Activated naive CD4-positive, alpha-beta T cell treated with anti-CD3 and anti-CD28 coated beads, Interleukin-2, amount 10 ng/mL, durations not matched to agents 7 days and 5 days (primary cell): ENCODE measurements around the gene CDK12.

Source experiments
- CTCF ChIA-PET: fragments of 350-600 bp; sonication (Branson Sonifier 250); formaldehyde crosslinking; loops from one replicate; lab custom pipeline; 2021; ENCODE audit warnings: antibody characterized with exemption; lab: Charles Lee
- DNase-seq: peaks from one replicate; pipeline ENCODE4 v3.0.0-alpha.2; 2020
- H3K27ac Mint-ChIP-seq: one replicate; pipeline ENCODE4 v1.8.0; 2021; ENCODE audit warnings: mild to moderate bottlenecking, moderate library complexity, mixed read lengths
- H3K27me3 Mint-ChIP-seq: one replicate; pipeline ENCODE4 v1.8.0; 2021; ENCODE audit warnings: mild to moderate bottlenecking, mixed read lengths
- H3K36me3 Mint-ChIP-seq: one replicate; pipeline ENCODE4 v1.8.0; 2021; ENCODE audit warnings: mixed read lengths
- H3K4me1 Mint-ChIP-seq: one replicate; pipeline ENCODE4 v1.8.0; 2021; ENCODE audit warnings: mixed read lengths
- H3K4me3 Mint-ChIP-seq: one replicate; pipeline ENCODE4 v1.8.0; 2021; ENCODE audit warnings: mild to moderate bottlenecking, moderate library complexity, mixed read lengths
- H3K9me3 Mint-ChIP-seq: one replicate; pipeline ENCODE4 v1.8.0; 2021; ENCODE audit warnings: mixed read lengths

Gene CDK12

GRCh38 chr17:39547713-39548478 is 86.6 kb downstream of the CDK12 start:
- DNase-seq, result peak; percentile 85

GRCh38 chr17:39548494-39549225 is 87.4 kb downstream of the CDK12 start:
- Mint-ChIP-seq H3K4me1 (no peaks in the 10 kb centered on the region), H3K27me3 (no peaks in the 10 kb centered on the region), H3K9me3 (no peaks in the 10 kb centered on the region), H3K4me3 (no peak overlapping the region), H3K36me3 (peaks cover 39% of the 10 kb centered on the region), H3K27ac (no peak overlapping the region)
- no peak for DNase-seq
- CTCF ChIA-PET, result interaction anchor here (0.6 to 3.5 kb wide), 15 partner anchors 9 to 82 kb away, joined by 3 to 51 read pairs (median 6); no protein-coding TSS in a partner anchor

More at GRCh38 chr17:39547713-39548478, 86.6 kb downstream of the CDK12 start:
- CTCF ChIA-PET, result interaction anchor here (0.8 to 3.5 kb wide), 21 partner anchors 9 to 128 kb away, joined by 3 to 51 read pairs (median 5); no protein-coding TSS in a partner anchor
- no peaks in the 10 kb centered on the region for H3K9me3 Mint-ChIP-seq
- H3K27me3 Mint-ChIP-seq, result no peaks in the 10 kb centered on the region
- peaks cover 37% of the 10 kb centered on the region for H3K36me3 Mint-ChIP-seq
- H3K4me3 Mint-ChIP-seq, result no peak overlapping the region
- no peaks in the 10 kb centered on the region for H3K4me1 Mint-ChIP-seq
- H3K27ac Mint-ChIP-seq, result peak overlapping the region; percentile 59

DNA sequence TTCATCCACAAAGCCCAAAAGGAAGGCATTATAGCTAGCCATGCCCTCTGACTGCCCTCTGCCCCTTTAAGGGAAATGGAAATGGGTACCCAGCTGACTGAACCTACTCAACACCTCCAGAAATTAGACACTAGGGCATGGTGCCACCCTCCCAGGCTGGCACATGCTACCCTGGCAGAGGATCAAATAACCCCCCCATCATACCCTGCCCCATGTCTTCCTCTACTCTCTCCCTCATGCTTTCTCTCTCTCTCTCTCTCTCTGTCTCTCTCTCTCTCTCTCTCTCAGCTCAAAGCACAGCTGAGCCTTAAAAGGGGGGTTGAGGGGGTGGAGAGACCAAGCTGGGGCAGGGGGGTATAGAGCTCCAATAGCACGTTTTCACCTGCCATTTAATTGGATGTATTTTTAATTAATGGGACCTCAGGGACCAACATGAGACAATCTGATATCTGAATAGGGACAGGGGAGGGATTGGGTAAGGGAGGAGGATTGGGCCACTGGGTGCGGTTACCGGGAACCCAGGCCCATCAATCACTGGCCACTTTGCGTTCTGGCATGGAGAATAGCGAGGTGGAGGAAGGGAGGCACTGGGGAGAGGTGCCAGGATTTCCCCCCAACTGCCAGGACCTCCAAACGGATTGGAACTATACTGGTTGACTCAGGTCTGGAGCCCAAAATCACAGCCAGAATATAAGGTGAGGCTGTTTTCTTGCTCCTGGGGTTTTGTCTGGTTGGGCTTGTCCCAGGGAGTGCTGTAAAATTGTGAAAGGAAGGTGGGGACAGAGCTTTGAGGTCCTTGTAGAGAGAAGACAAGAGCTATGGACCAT is 88.7 kb downstream of the CDK12 start:
- CTCF ChIA-PET, result interaction anchor here (0.7 to 3.5 kb wide), 3 partner anchors 14 to 72 kb away, joined by 3 to 51 read pairs (median 4); no protein-coding TSS in a partner anchor
- Mint-ChIP-seq H3K9me3 (no peaks in the 10 kb centered on the region), H3K4me1 (no peaks in the 10 kb centered on the region), H3K27me3 (no peaks in the 10 kb centered on the region), H3K27ac (no peak overlapping the region), H3K4me3 (no peak overlapping the region), H3K36me3 (peaks cover 40% of the 10 kb centered on the region)
- no peak for DNase-seq

DNA sequence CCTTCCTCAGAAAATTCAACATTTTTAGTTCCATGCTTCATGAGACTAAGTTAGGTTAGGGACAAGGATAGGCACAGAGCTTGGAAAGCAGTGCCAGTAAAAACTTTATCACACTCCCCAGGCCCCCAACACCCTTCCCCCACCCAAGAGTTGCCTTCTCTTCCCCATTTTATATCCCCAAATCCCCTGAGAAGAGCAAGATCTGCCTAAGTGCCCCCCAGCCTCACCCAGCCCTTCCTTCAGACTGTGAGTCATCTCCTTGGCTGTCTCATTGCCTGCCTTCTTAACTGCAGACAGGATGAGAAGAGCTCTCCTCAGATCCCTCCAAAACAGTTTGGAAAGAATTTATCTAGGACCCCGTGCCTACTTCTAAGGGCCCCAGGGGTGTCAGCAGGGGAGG is 90.6 kb downstream of the CDK12 start:
- CTCF ChIA-PET, result interaction anchor here (1.0 to 1.8 kb wide), 4 partner anchors 10 to 316 kb away, joined by 3 to 6 read pairs (median 4); no protein-coding TSS in a partner anchor
- H3K4me3 Mint-ChIP-seq, result no peak overlapping the region
- H3K36me3 Mint-ChIP-seq, result peaks cover 42% of the 10 kb centered on the region
- no peak for DNase-seq
- no peaks in the 10 kb centered on the region for H3K9me3 Mint-ChIP-seq
- H3K27me3 Mint-ChIP-seq, result no peaks in the 10 kb centered on the region
- peak overlapping the region; percentile 30 for H3K27ac Mint-ChIP-seq
- no peaks in the 10 kb centered on the region for H3K4me1 Mint-ChIP-seq

DNA sequence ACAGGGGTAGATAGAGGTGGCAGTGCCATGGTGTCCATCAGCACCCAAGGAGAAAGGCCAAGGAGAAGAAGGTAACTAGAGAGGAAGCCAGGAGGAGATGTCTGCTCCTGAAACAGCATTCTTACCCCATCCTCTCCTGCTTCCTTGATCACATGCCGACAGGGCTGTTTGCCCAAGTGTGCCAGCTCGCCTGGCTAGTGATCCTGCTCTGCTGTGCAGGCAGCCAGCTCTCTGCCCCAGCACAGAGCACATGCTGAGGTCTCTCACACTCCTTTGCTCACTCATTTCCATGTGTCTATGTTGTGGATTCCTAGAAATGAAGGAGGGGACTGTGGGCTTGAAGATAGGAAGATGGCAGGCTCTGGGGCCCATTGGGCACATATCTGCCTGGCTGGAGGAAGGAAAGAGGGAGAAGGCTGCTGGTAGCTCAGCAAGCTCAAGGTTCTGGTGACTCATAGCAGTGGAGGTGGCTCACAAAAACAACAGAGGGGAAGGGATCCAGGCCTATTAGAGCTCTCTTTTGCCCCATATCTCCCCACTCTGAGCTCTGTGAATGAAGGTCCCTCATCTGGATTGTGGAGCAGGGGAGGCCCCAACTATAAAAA is 92.2 kb downstream of the CDK12 start:
- H3K9me3 Mint-ChIP-seq, result no peaks in the 10 kb centered on the region
- no peak for DNase-seq
- CTCF ChIA-PET, result interaction anchor here (1.5 to 1.8 kb wide), 2 partner anchors 23 to 100 kb away, joined by 4 to 5 read pairs; no protein-coding TSS in a partner anchor
- peaks cover 41% of the 10 kb centered on the region for H3K36me3 Mint-ChIP-seq
- no peaks in the 10 kb centered on the region for H3K27me3 Mint-ChIP-seq
- no peak overlapping the region for H3K27ac Mint-ChIP-seq
- H3K4me3 Mint-ChIP-seq, result no peak overlapping the region
- H3K4me1 Mint-ChIP-seq, result no peaks in the 10 kb centered on the region

- DNase-seq, result no peak
- Mint-ChIP-seq H3K4me1 (no peaks in the 10 kb centered on the region), H3K4me3 (no peak overlapping the region), H3K9me3 (no peaks in the 10 kb centered on the region), H3K27me3 (no peaks in the 10 kb centered on the region), H3K36me3 (peaks cover 30% of the 10 kb centered on the region), H3K27ac (no peak overlapping the region)
- CTCF ChIA-PET, result interaction anchor here (0.9 kb wide), 1 partner anchor 68 kb away, joined by 4 read pairs; no protein-coding TSS in a partner anchor
These were observed 94.1 kb downstream of the CDK12 start for GRCh38 chr17:39555368-39555767.

DNA sequence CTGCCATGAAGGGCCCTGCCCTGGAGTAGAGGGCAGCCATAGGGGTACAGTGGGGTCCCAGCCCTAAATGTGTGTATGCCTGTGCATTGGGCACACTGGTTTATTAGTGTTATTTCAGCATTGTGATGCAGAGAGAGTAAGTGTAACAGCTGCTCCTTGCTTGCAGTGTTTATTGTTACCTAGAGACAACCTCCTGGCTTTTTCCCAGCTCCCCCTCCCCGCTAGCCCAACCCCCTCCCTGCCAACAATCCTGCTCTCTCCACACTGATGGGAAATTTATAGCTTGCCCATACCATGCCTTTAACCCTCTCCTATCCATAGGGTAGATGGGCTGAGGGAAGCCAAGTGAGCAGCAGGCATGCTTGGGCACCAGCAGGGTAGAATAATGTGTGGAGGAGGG is 95.1 kb downstream of the CDK12 start:
- Mint-ChIP-seq H3K36me3 (peaks cover 23% of the 10 kb centered on the region), H3K4me1 (no peaks in the 10 kb centered on the region), H3K9me3 (no peaks in the 10 kb centered on the region), H3K27ac (no peak overlapping the region), H3K4me3 (no peak overlapping the region), H3K27me3 (no peaks in the 10 kb centered on the region)
- CTCF ChIA-PET, result interaction anchor here (0.9 to 1.7 kb wide), 2 partner anchors 11 to 66 kb away, joined by 3 to 4 read pairs; no protein-coding TSS in a partner anchor
- DNase-seq, result no peak

GRCh38 chr17:39562395-39562794 is 101.1 kb downstream of the CDK12 start:
- CTCF ChIA-PET, result interaction anchor here (1.4 kb wide), 1 partner anchor 11 kb away, joined by 3 read pairs; no protein-coding TSS in a partner anchor
- Mint-ChIP-seq H3K27me3 (no peaks in the 10 kb centered on the region), H3K9me3 (no peaks in the 10 kb centered on the region), H3K36me3 (peaks cover 15% of the 10 kb centered on the region), H3K4me3 (no peak overlapping the region), H3K4me1 (no peaks in the 10 kb centered on the region), H3K27ac (no peak overlapping the region)
- no peak for DNase-seq

DNA sequence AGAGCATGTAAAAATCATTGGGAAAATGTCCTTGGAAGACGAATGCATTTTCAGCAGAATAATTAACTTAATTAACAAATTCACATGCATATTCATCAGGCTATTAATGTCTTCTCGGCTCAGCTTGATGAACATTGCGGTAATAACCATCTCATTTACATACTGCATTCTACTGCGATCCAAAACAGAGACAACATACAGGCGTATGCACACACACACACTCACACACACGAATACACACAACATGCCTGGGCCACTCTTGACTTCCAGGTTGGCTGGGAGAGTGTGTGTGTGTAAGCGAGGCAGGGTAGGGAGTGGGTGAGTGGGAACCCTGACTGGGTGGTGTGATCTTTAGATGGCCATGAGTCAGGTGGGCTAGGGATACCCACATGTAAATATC is 101.7 kb downstream of the CDK12 start:
- Mint-ChIP-seq H3K36me3 (peaks cover 10% of the 10 kb centered on the region), H3K4me3 (no peak overlapping the region), H3K27me3 (no peaks in the 10 kb centered on the region), H3K4me1 (no peaks in the 10 kb centered on the region), H3K27ac (no peak overlapping the region), H3K9me3 (no peaks in the 10 kb centered on the region)
- DNase-seq, result no peak
- CTCF ChIA-PET, result interaction anchor here (0.8 kb wide), 1 partner anchor 15 kb away, joined by 4 read pairs; no protein-coding TSS in a partner anchor

DNA sequence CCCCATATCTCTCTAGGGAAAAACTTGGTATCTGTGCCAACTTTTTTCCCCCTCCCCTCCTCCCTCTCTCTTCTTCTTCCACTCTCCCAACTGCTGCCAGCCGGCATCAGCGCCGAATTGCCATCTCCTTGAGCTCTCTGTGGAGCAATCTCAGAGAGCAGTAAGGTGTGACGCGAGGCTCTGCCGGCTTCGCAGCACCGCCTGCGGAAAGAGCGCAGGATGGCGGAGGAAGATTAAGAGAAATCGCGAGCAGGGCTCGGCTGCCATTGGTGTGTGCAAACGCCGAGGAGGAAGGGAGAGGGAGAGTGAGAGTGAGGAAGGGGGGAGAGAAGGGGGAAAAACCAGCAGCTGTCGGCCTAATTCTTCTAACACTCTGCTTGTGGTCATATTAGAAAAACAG is 102.2 kb downstream of the CDK12 start:
- no peaks in the 10 kb centered on the region for H3K9me3 Mint-ChIP-seq
- CTCF ChIA-PET, result interaction anchor here (0.8 to 1.2 kb wide), 2 partner anchors 13 to 16 kb away, joined by 3 to 4 read pairs; no protein-coding TSS in a partner anchor
- peaks cover 14% of the 10 kb centered on the region for H3K36me3 Mint-ChIP-seq
- no peak overlapping the region for H3K27ac Mint-ChIP-seq
- no peak for DNase-seq
- H3K27me3 Mint-ChIP-seq, result no peaks in the 10 kb centered on the region
- no peaks in the 10 kb centered on the region for H3K4me1 Mint-ChIP-seq
- H3K4me3 Mint-ChIP-seq, result no peak overlapping the region

DNA sequence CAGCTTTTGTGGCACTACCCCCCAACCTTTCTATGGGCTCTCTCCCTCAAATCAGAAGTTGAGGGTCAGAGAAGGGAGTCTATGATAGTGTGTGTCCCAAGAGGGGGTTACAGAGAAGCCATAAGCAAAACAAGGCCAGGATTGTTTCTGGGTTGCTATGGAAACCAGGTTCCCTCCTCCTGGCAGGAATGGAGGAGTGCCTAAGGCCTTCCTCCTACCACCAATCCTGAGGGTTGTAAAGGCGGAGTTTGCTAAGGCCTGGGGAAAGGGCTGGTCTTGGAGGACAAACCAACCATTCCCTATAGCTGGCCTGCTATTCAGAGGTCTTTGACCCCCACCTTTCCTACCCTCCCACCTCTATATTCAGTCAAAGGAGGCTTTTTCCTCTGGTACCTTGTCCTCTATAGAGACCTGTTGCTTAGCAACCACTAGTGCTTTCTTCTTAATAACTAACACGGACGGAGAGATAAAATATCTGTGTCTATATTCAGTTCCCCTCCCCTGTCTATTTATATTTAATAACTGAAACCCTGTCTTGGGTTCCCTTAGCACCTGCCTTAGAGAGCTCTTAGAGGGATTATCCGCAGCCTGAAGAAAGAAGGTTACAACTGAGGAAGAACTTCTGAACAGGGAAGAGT is 103.0 kb downstream of the CDK12 start:
- no peaks in the 10 kb centered on the region for H3K9me3 Mint-ChIP-seq
- no peak overlapping the region for H3K27ac Mint-ChIP-seq
- DNase-seq, result no peak
- H3K4me1 Mint-ChIP-seq, result no peaks in the 10 kb centered on the region
- H3K36me3 Mint-ChIP-seq, result peaks cover 19% of the 10 kb centered on the region
- no peak overlapping the region for H3K4me3 Mint-ChIP-seq
- CTCF ChIA-PET, result interaction anchor here (1.2 to 3.2 kb wide), 3 partner anchors 14 to 58 kb away, joined by 3 to 14 read pairs (median 7); no protein-coding TSS in a partner anchor
- H3K27me3 Mint-ChIP-seq, result no peaks in the 10 kb centered on the region

DNA sequence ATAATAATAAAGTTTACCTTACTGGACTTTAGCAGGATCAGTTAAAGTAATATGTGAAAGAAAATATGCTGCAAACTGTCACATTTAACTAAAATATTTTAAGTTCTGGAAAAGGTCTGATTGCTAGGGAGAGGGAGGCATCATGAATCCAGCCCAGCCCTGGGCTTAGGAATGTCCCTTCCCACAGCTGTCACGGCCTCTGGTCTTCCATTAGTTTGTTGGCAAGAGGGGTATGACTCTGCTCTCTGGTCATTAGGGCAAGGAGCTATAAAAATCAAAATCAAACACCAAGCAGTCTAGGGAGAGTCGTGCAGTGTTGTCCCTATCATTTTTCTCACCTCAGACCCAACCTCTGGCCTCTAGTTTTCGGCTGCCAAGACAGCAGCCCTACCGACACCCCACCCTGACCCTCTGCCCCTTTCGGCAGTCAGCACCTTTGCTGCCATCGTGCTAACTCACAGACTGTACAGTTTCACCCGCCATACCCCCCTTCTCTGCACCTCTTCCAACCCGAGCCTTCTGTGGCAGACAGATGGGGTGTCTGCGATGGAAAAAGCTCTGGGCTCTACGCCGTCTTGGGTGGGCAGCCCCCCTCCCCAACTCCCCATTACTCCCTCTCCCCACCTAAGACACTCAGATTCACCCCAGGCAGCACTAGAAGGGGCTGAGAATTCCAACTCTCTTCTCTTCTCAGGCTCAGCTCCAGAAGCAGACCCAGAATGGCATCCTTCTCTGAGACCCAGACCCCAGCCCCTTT is 105.0 kb downstream of the CDK12 start:
- H3K36me3 Mint-ChIP-seq, result peaks cover 29% of the 10 kb centered on the region

More for the DNA sequence above, 105.0 kb downstream of the CDK12 start:
- Mint-ChIP-seq H3K27me3 (no peaks in the 10 kb centered on the region), H3K9me3 (no peaks in the 10 kb centered on the region), H3K4me3 (no peak overlapping the region), H3K4me1 (no peaks in the 10 kb centered on the region), H3K27ac (no peak overlapping the region)
- CTCF ChIA-PET, result interaction anchor here (0.6 to 3.2 kb wide), 2 partner anchors 56 to 70 kb away, joined by 3 to 14 read pairs; partner anchors contain the start of gene STARD3
- no peak for DNase-seq
